ENCODE results near the gene GCNT1.

GCNT1 gene

DNA sequence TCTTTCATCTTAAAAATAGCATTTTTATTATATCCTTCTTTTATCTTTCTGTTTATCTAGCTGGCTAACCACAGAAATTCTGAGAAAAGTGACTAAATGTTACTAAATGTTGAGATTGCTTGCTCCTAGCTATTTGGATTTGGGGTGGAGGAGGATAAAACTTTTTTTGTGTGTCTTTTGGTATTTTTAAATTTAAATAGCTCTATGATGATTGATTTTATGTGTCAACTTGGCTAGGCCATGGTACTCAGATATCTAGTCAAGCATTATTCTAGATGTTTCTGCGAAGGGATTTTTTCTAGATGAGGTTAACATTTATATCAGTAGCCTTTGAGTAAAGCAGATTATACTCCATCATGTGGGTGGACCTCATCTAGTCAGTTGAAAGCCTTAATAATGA lies 75.0 kb downstream of the GCNT1 start:
- DNase-seq (ENCODE audit: low read depth in 3 of 3) = no peak

DNA sequence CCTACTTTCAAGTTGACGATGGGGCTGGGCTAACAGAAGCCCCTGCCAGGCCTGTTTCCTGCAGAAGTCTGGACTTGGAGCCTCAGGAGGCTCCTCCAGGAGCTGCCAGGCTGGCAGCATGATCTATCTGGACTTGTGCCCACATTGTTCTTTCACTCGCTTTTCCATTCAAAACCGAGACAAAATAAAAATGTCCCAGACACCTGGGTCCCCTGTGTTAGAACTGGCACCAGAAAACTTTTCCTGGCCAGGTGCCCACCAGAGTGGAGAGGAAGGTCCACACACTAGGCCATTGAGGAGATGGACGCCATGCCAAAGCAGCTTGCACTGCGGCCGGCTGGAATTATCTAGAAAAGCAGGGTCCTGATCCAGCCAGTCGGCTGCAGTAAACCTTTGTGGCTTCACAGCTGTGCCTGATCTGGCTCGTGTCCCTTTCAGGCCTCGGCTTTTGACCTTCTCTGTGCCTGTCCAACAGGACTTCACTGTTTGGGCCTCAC lies 78.2 kb downstream of the GCNT1 start:
- no peak for DNase-seq (ENCODE audit: low read depth in 3 of 3)

- no peak for DNase-seq (ENCODE audit: low read depth in 3 of 3)
Measured at GRCh38 chr9:76539180-76539579, 80.2 kb downstream of the GCNT1 start.

DNA sequence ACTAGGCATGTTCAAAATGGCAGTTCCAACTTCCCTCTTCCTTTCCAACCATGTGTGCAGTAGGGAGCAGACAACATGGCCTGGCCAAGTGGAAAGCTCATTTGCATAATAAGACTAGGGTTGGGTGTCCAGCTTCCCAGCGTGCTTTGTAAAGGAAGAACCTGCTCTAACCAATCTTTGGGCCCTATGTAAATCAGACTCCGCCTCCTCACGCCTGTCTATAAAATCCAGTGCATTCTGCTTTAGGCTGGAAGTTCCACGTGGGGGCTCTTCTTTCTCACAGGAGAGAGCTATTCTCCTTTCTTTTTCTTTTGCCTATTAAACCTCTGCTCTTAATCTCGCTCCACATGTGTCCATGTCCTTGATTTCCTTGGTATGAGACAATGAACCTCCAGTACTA lies 83.4 kb downstream of the GCNT1 start:
- DNase-seq (ENCODE audit: low read depth in 3 of 3) = no peak

- no peak for DNase-seq (ENCODE audit: low read depth in 3 of 3)
Measured at GRCh38 chr9:76545191-76545590, 86.2 kb downstream of the GCNT1 start.

DNA sequence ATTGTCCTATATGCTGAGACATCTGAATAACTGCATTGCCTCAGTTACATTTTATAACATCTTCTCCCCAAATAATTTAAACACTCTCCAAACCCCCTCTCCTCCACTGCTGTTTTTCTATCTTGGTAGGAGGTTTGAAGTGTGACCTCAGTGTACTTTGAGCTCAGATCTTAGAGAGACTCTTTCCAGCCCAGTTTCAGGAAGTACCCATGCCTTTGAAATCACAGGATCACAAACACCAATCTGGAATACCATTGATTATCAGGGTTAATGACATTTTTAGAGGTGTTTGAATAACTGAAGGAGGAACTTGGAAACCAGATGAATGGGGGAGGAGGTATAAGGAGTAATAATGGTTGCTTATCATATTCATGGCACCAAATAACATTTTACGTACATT lies 93.2 kb downstream of the GCNT1 start:
- DNase-seq (ENCODE audit: low read depth in 3 of 3) = no peak

DNA sequence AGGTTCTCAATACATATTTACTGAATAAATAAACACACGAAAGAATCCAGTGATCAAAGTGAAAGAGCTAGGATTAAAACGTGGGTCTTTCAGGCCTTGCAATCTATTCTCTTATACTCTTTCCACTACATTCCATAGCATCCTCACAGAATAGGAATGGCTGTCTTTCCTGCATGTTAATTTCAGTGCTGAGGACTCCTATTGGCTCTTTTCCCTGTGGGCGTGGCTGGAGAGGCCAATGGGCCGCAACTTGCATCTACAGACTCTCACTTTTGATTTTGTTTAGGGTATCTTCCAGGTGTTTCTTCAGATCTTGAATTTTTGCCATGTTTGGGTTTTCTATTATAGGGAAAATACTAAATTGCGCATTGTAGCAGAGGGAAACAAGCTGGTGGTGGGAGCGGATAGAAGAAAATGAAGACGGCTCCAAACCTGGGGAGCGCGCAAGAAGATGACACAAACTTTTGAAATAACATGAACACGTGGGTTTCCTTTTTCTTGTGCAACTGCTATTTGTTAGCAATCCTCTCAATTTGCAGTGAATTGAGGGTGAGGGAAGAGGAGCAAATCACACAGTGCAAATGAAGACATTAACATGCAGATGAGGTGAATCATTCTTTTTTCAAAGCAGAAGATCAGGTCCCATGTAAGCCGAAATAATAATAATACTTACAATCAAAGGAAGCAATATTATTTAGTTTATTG lies 93.9 kb downstream of the GCNT1 start:
- DNase-seq (ENCODE audit: low read depth in 3 of 3) = no peak

DNA sequence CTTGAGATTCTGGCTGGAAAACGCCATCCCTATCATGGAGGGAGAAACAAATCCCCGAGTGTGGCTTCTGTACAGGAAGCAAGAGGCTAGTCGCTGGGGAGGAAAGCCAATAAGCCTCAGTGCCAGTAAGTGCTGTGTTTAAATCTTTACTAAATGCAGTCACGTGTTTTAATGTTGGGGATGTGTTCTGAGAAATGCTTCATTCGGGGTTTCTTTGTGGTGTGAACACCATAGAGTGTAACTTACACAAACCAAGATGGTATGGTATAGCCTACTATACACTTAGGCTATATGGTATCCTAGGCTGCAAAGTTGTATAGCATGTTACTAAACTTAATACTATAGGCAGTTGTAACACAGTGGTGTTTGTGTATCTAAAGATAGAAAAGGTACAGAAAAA lies 94.7 kb downstream of the GCNT1 start:
- DNase-seq (ENCODE audit: low read depth in 3 of 3) = no peak
